D721Med (cell line): ENCODE measurements around the gene ZC3H18.

Experiments
- DNase-seq: peaks from one replicate; pipeline ENCODE4 v3.0.0; 2011; ENCODE audit warnings: low spot score; ENCODE audit not compliant: insufficient read length
- FAIRE-seq: peaks from 2 replicates; lab custom pipeline; 2011; peaks lifted over from hg19 to GRCh38; lab: Jason Lieb, UNC
- CTCF ChIP-seq: IDR thresholded peaks from 2 replicates; pipeline ENCODE4 v1.5.1; 2012; ENCODE audit warnings: mild to moderate bottlenecking, control low read depth; ENCODE audit not compliant: insufficient read depth; ENCODE audit errors: missing control alignments

The ZC3H18 gene

GRCh38 chr16:88529596-88529995 is 40.6 kb upstream of the ZC3H18 start:
- no peak for TF ChIP-seq CTCF
- DNase-seq: no peak
- FAIRE-seq: no peak

GRCh38 chr16:88530051-88530857 is 39.9 kb upstream of the ZC3H18 start:
- DNase-seq: no peak
- no peak for FAIRE-seq

GRCh38 chr16:88530858-88531203 is 39.4 kb upstream of the ZC3H18 start:
- FAIRE-seq: no peak
- TF ChIP-seq CTCF: no peak

More at GRCh38 chr16:88530051-88530857, 39.9 kb upstream of the ZC3H18 start:
- no peak for TF ChIP-seq CTCF

GRCh38 chr16:88531346-88531745 is 38.9 kb upstream of the ZC3H18 start:
- DNase-seq (no peak), FAIRE-seq (no peak)
- TF ChIP-seq CTCF: no peak

More at GRCh38 chr16:88530858-88531203, 39.4 kb upstream of the ZC3H18 start:
- DNase-seq: no peak

GRCh38 chr16:88531931-88532433 is 38.2 kb upstream of the ZC3H18 start:
- FAIRE-seq (no peak), DNase-seq (no peak)
- no peak for TF ChIP-seq CTCF

GRCh38 chr16:88532434-88533241 is 37.6 kb upstream of the ZC3H18 start:
- FAIRE-seq: no peak
- no peak for TF ChIP-seq CTCF
- no peak for DNase-seq
